GM10266 (cell line): Measurements from ENCODE around the gene ACAA1.

Experiments used
- DNase-seq: peaks from one replicate; pipeline ENCODE4 v3.0.0; 2012; ENCODE audit errors: extremely low spot score
- CTCF ChIP-seq: IDR thresholded peaks from 2 replicates; pipeline ENCODE4 v1.5.1; 2012; ENCODE audit warnings: mild to moderate bottlenecking, low read depth; ENCODE audit not compliant: control insufficient read depth, insufficient read depth; ENCODE audit errors: missing control alignments

The ACAA1 gene

GRCh38 chr3:38136777-38137614 is at the start of gene ACAA1:
Gene ACAA1, minus strand, starts transcription at chr3:38137127. Its CDS starts 92 bp downstream, at chr3:38137035.
- peak; percentile 97 for DNase-seq
- TF ChIP-seq CTCF, result no peak

GRCh38 chr3:38177181-38177580 is 40.3 kb upstream of the ACAA1 start:
- DNase-seq, result no peak
- no peak for TF ChIP-seq CTCF

GRCh38 chr3:38173834-38174418 is 37.0 kb upstream of the ACAA1 start:
- no peak for TF ChIP-seq CTCF
- DNase-seq, result no peak

- TF ChIP-seq CTCF, result no peak
- no peak for DNase-seq
Measured at GRCh38 chr3:38171622-38172021, 34.7 kb upstream of the ACAA1 start.

- DNase-seq, result no peak
- TF ChIP-seq CTCF, result no peak
Measured at GRCh38 chr3:38170722-38171121, 33.8 kb upstream of the ACAA1 start.

GRCh38 chr3:38169027-38169317 is 32.0 kb upstream of the ACAA1 start:
- no peak for TF ChIP-seq CTCF
- DNase-seq, result no peak

GRCh38 chr3:38168151-38169026 is 31.5 kb upstream of the ACAA1 start:
- TF ChIP-seq CTCF, result no peak
- DNase-seq, result no peak
